H1 (cell line): ENCODE data around the gene BRD7. TPM values are rescaled to one million over a fixed set of nuclear protein-coding genes. Genes with fewer than 3 reads are reported as not detected.

Source experiments
- CTCF ChIA-PET: fragments of 300-600 bp; sonication (Branson Sonifier 250); formaldehyde crosslinking; loops from one replicate; lab custom pipeline; 2021; ENCODE audit not compliant: partially characterized antibody; lab: Charles Lee
- POLR2A ChIA-PET: fragments of 300-600 bp; sonication (Branson Sonifier 250); formaldehyde crosslinking; loops from one replicate; lab custom pipeline; 2021; ENCODE audit warnings: inconsistent platforms; ENCODE audit not compliant: partially characterized antibody; lab: Charles Lee
- DNase-seq, 2 experiments: peaks; one replicate each; pipeline versions ENCODE4 v3.0.0 to v3.0.0-alpha.2; 2010 to 2022; ENCODE audit warnings: low spot score in 2 of 2, low read depth in 1 of 2, mixed read lengths in 1 of 2
- FAIRE-seq: peaks from 2 replicates; lab custom pipeline; 2011; peaks lifted over from hg19 to GRCh38; lab: Jason Lieb, UNC
- H2AFZ ChIP-seq: 2 replicates; pipeline ENCODE4 v1.8.1; 2012; ENCODE audit warnings: low read length, inconsistent platforms
- H2AK5ac ChIP-seq: 2 replicates; pipeline ENCODE4 v1.6.1; 2013; ENCODE audit warnings: low read depth, low read length
- H2BK120ac ChIP-seq: replicated peaks from 2 replicates; pipeline ENCODE3; 2013; ENCODE audit warnings: low read depth, low read length, inconsistent platforms
- H2BK12ac ChIP-seq: 2 replicates; pipeline ENCODE4 v1.6.1; 2013; ENCODE audit warnings: low read depth, low read length
- H2BK15ac ChIP-seq: 2 replicates; pipeline ENCODE4 v1.6.1; 2013; ENCODE audit warnings: low read length
- H2BK20ac ChIP-seq: 2 replicates; pipeline ENCODE4 v1.6.1; 2013; ENCODE audit warnings: low read length
- H2BK5ac ChIP-seq: 2 replicates; pipeline ENCODE4 v1.6.1; 2013; ENCODE audit warnings: low read depth, low read length
- H3K14ac ChIP-seq: 2 replicates; pipeline ENCODE4 v1.6.1; 2013; ENCODE audit warnings: inconsistent platforms; ENCODE audit not compliant: insufficient read length
- H3K18ac ChIP-seq: 2 replicates; pipeline ENCODE4 v1.6.1; 2013; ENCODE audit warnings: low read length; ENCODE audit errors: extremely low read depth
- H3K23ac ChIP-seq: 2 replicates; pipeline ENCODE4 v1.6.1; 2013; ENCODE audit warnings: inconsistent platforms; ENCODE audit not compliant: insufficient read length
- H3K23me2 ChIP-seq: 2 replicates; pipeline ENCODE4 v1.6.1; 2013; ENCODE audit warnings: low read depth, low read length
- H3K27ac ChIP-seq: 2 replicates; pipeline ENCODE4 v1.6.1; 2011; ENCODE audit warnings: low read depth, low read length, inconsistent platforms
- H3K27me3 ChIP-seq, 4 experiments: replicated peaks in 1 of 4; 1 replicate in 1 of 4; 2 replicates in 3 of 4; pipeline versions ENCODE4 v1.6.1 to v1.8.1; 2011 to 2013; ENCODE audit warnings: low read length in 3 of 4, mild to moderate bottlenecking in 3 of 4, inconsistent platforms in 2 of 4, mixed read lengths in 2 of 4, moderate library complexity in 1 of 4; ENCODE audit not compliant: control insufficient read depth in 3 of 4, insufficient read depth in 3 of 4; ENCODE audit errors: extremely low read depth in 1 of 4
- H3K36me3 ChIP-seq, 4 experiments: 2 replicates each; pipeline versions ENCODE4 v1.6.1 to v1.8.1; 2011 to 2013; ENCODE audit warnings: mild to moderate bottlenecking in 4 of 4, low read length in 3 of 4, moderate library complexity in 2 of 4, control low read depth in 1 of 4, inconsistent platforms in 1 of 4; ENCODE audit not compliant: insufficient read depth in 4 of 4, control insufficient read depth in 2 of 4
- H3K4ac ChIP-seq: replicated peaks from 2 replicates; pipeline ENCODE3; 2013; ENCODE audit warnings: low read length, low read depth, mixed read lengths, inconsistent platforms; ENCODE audit not compliant: insufficient read length
- H3K4me1 ChIP-seq, 4 experiments: replicated peaks in 1 of 4; 1 replicate in 1 of 4; 2 replicates in 3 of 4; pipeline versions ENCODE4 v1.6.1 to v1.8.1; 2011 to 2013; ENCODE audit warnings: low read length in 3 of 4, inconsistent platforms in 2 of 4, mixed read lengths in 1 of 4; ENCODE audit not compliant: insufficient read depth in 4 of 4, control insufficient read depth in 3 of 4
- H3K4me2 ChIP-seq, 2 experiments: 2 replicates each; pipeline versions ENCODE4 v1.6.1 to v1.8.1; 2011 to 2013; ENCODE audit warnings: low read depth in 2 of 2, low read length in 2 of 2, control low read depth in 1 of 2, inconsistent platforms in 1 of 2, mild to moderate bottlenecking in 1 of 2; ENCODE audit not compliant: insufficient read depth in 1 of 2
- H3K4me3 ChIP-seq, 4 experiments: fragments of 200-600, 300-600 bp in 1 of 4; sonication (generic), shearing (Covaris generic), sonication (Bioruptor Twin) in 1 of 4; 2 replicates each; pipeline versions ENCODE4 v1.5.1 to v1.8.1; 2011 to 2016; ENCODE audit warnings: low read length in 4 of 4, low read depth in 3 of 4, control low read depth in 2 of 4, inconsistent platforms in 2 of 4, mild to moderate bottlenecking in 2 of 4, mixed read lengths in 1 of 4, moderate library complexity in 1 of 4; ENCODE audit not compliant: insufficient read depth in 2 of 4; ENCODE audit errors: extremely low read depth in 1 of 4
- H3K56ac ChIP-seq: replicated peaks from 2 replicates; pipeline ENCODE3; 2013; ENCODE audit warnings: low read depth, mild to moderate bottlenecking, mixed read lengths, low read length, inconsistent platforms; ENCODE audit not compliant: insufficient read length
- H3K79me1 ChIP-seq: 2 replicates; pipeline ENCODE4 v1.6.1; 2013; ENCODE audit warnings: low read depth, low read length, control low read depth
- H3K79me2 ChIP-seq, 2 experiments: 2 replicates each; pipeline versions ENCODE4 v1.6.1 to v1.8.1; 2012 to 2013; ENCODE audit warnings: low read length in 2 of 2, mild to moderate bottlenecking in 2 of 2, inconsistent platforms in 1 of 2; ENCODE audit not compliant: insufficient read depth in 2 of 2, control insufficient read depth in 1 of 2
- H3K9ac ChIP-seq, 4 experiments: replicated peaks in 1 of 4; 1 replicate in 1 of 4; 2 replicates in 3 of 4; pipeline versions ENCODE4 v1.6.1 to v1.8.1; 2011 to 2013; ENCODE audit warnings: low read depth in 3 of 4, low read length in 3 of 4, control low read depth in 2 of 4, mild to moderate bottlenecking in 2 of 4, moderate library complexity in 2 of 4, inconsistent platforms in 1 of 4; ENCODE audit errors: extremely low read depth in 1 of 4
- H3K9me3 ChIP-seq, 2 experiments: 2 replicates each; pipeline versions ENCODE4 v1.6.1 to v1.8.1; 2012 to 2013; ENCODE audit warnings: mild to moderate bottlenecking in 2 of 2, moderate library complexity in 2 of 2, control low read depth in 1 of 2, inconsistent platforms in 1 of 2, low read depth in 1 of 2, low read length in 1 of 2, mixed read lengths in 1 of 2; ENCODE audit not compliant: insufficient read depth in 2 of 2
- H4K20me1 ChIP-seq, 2 experiments: replicated peaks in 1 of 2; 2 replicates each; pipeline versions ENCODE3 to v1.8.1; 2011 to 2013; ENCODE audit warnings: inconsistent platforms in 2 of 2, low read length in 2 of 2, mild to moderate bottlenecking in 1 of 2; ENCODE audit not compliant: insufficient read depth in 2 of 2, control insufficient read depth in 1 of 2
- H4K5ac ChIP-seq: 2 replicates; pipeline ENCODE4 v1.6.1; 2013; ENCODE audit warnings: low read length, low read depth, mixed read lengths, inconsistent platforms; ENCODE audit not compliant: insufficient read length
- H4K8ac ChIP-seq: 2 replicates; pipeline ENCODE4 v1.8.0; 2013; ENCODE audit warnings: mild to moderate bottlenecking, moderate library complexity, low read length, inconsistent platforms; ENCODE audit not compliant: insufficient read depth; ENCODE audit errors: extremely low read depth
- H4K91ac ChIP-seq: replicated peaks from 2 replicates; pipeline ENCODE3; 2013; ENCODE audit warnings: low read length, mixed read lengths, inconsistent platforms; ENCODE audit not compliant: insufficient read length
- WGBS, 2 experiments: shearing (Covaris generic) in 1 of 2; methylation state at CpG; one replicate each; pipeline versions ENCODE4 v1.1.6 to v1.1.7; 2013 to 2015; ENCODE audit warnings: low lambda C conversion rate in 2 of 2, mixed read lengths in 2 of 2, inconsistent platforms in 1 of 2, low coverage in 1 of 2, missing lambda C conversion rate in 1 of 2; ENCODE audit not compliant: insufficient replicate concordance in 2 of 2, insufficient coverage in 1 of 2, insufficient read length in 1 of 2; ENCODE audit errors: extremely low coverage in 1 of 2, missing lambda C conversion rate in 1 of 2; 5-methylcytosine and 5-hydroxymethylcytosine counted together
- polyA plus RNA-seq, 7 experiments: library from polyadenylated mRNA; depleted of rRNA in 3 of 7; stranded (reverse) in 5 of 7; unstranded in 2 of 7; fragments of >200 nt in 5 of 7; fragments of 200-250 nt in 2 of 7; gene quantifications; 1 replicate in 5 of 7; 2 replicates in 1 of 7; 4 replicates in 1 of 7; pipeline versions ENCODE4 v1.2.1 to v1.2.3, GENCODE V29; 2011 to 2013; ENCODE audit warnings: missing spikeins in 2 of 7, mixed read lengths in 2 of 7
- total RNA-seq: library from RNA; stranded (reverse); fragmentation: NEBNext Ultra II Directional; extraction: Animal tissue kit (Norgen Biotek cat#: 25700); gene quantifications from 2 replicates; pipeline ENCODE4 v1.2.1, GENCODE V29; 2021

BRD7 gene
- total and polyA plus RNA-seq, 2 of the 8 experiments (the other 6 are each of a cell fraction or from before 2014, with no cell fraction given), result 42.5 to 120 TPM

DNA sequence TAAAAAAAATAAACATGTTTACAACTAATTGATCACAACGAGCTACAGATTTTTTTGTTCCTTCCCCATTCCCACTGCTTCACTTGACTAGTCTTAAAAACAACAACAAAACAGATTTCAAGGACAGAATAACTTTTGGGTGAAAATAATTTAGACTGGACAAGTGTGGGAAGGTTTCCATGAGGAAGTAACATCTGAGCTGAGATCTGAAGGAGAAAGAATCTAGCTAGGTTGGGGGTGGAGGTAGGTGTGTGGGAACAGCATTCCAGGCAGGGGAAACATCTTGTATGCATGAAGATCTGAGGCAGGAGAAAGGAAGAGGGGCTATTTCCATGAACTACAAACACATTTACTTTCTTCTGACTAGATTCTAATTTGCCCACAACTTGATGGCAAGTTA is 9.2 kb downstream of the BRD7 start:
- Histone ChIP-seq H2AFZ (no peak overlapping the region), H3K56ac (no peak overlapping the region), H2BK20ac (no peak overlapping the region), H4K5ac (no peak overlapping the region), H3K18ac (no peak overlapping the region), H3K4me1 (no peaks in the 10 kb centered on the region), H4K8ac (no peak overlapping the region), H3K79me2 (peaks cover 2 to 79% of the 10 kb centered on the region in 2 experiments; a peak in 3 of 4 replicates), H2BK120ac (no peak overlapping the region), H2BK5ac (no peak overlapping the region), H3K14ac (no peak overlapping the region), H3K4ac (no peak overlapping the region), H3K79me1 (peaks cover 4% of the 10 kb centered on the region; the same call in 1 of the 2 replicates), H3K4me2 (peak overlapping the region in 1 of 2 experiments; percentile 12; a peak in 1 of 4 replicates), H4K20me1 (peaks cover 6 to 12% of the 10 kb centered on the region in 2 experiments), H3K23ac (no peak overlapping the region), H2AK5ac (no peak overlapping the region), H2BK12ac (no peak overlapping the region), H3K4me3 (no peak overlapping the region), H3K27me3 (no peaks in the 10 kb centered on the region), H3K36me3 (peaks cover 6 to 51% (median 28%) of the 10 kb centered on the region in 4 experiments; a peak in 7 of 8 replicates), H4K91ac (no peak overlapping the region), H3K9me3 (no peaks in the 10 kb centered on the region), H3K9ac (no peak overlapping the region), H3K23me2 (no peaks in the 10 kb centered on the region), H3K27ac (no peak overlapping the region), H2BK15ac (no peak overlapping the region)
- DNase-seq, result no peak
- no peak for FAIRE-seq
- 94% methylated on average over 1 of the region's 1 CpG; no CpG with 5 or more reads in 1 of the 2 experiments for WGBS, 2 experiments
- ChIA-PET CTCF (interaction anchor here (0.7 to 9.4 kb wide), 9 partner anchors 12 to 447 kb away, joined by 3 to 92 read pairs (median 4); partner anchors contain the start of gene ADCY7), POLR2A (no interaction called here)
